ENCODE data around the gene NOP53. TPM values are rescaled to one million over a fixed set of nuclear protein-coding genes. Genes with fewer than 3 reads are reported as not detected.
"Not testable (repeated sequence)": the region's sequence is repeated elsewhere in the genome, so short reads cannot be mapped to it uniquely, and the experiment has no call there.

Gene NOP53
- total and polyA plus RNA-seq, 8 donors, result 297 to 576 (median 392) TPM

DNA sequence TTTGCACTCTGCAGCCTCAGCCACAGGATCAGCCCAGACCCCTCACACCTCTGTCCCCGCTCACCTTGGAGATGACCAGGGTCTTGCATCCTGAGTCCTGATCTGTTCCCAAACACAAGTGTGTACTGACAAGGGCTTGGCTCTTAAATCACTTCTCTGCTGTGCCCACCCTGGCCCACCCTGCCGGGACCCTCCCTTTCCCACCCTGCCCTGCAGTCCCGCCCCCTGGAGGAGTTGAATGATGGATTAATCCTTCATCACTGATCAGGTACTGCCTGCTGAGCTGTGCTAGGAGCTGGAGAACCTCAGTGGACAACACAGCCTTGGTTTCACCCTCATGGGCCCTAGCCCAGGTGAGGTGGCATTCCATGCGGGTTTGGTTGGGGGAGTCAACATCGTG is 59.1 kb downstream of the NOP53 start, which contains the start of gene TPRX1:
TPRX1 (minus strand) TSS at position 101 of the 400 bp plus-strand sequence; CDS start at position 89, 12 bp downstream.
- WGBS, 2 donors, result 55 to 72% methylated on average over 5 of the region's 5 CpGs
- H3K9me3 ChIP-seq; H3K36me3 ChIP-seq; H3K27me3 ChIP-seq; H3K4me3 ChIP-seq; DNase-seq; FAIRE-seq; H3K27ac ChIP-seq; ATAC-seq; intact Hi-C loops (cut with DNase I); H3K4me1 ChIP-seq: not testable (repeated sequence)

DNA sequence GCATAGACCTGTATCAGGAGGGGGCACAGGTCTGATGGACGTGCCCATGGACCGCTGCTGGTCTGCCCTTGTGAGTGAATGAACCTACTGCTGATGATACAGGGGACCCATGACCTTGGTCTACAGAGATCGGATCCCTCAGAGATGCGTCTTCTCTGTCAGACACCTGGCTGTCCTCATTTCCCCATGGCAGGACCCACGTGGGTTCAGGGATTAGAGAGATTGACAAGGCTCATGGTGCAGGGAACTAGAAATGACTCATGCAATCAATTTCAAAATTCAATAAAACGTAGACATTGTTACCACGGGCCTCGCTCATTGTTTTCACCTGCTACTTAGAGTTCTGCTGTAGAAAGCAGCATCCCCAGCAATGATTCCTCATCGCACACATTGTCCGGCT is 60.0 kb downstream of the NOP53 start:
- ATAC-seq, result no peak
- no peak for FAIRE-seq

GRCh38 chr19:47806435-47806834 is 61.1 kb downstream of the NOP53 start:
- intact Hi-C loops (cut with DNase I), result no loop called here
- Histone ChIP-seq H3K4me1 (no peaks in the 10 kb centered on the region), H3K36me3 (no peaks in the 10 kb centered on the region), H3K27me3 (no peaks in the 10 kb centered on the region), H3K9me3 (no peaks in the 10 kb centered on the region), H3K27ac (no peak overlapping the region), H3K4me3 (no peak overlapping the region)
- ATAC-seq (no peak), FAIRE-seq (no peak), DNase-seq (no peak)
- 75 to 85% methylated on average over 6 of the region's 6 CpGs for WGBS, 2 donors
- TF ChIP-seq, protein P1, sequence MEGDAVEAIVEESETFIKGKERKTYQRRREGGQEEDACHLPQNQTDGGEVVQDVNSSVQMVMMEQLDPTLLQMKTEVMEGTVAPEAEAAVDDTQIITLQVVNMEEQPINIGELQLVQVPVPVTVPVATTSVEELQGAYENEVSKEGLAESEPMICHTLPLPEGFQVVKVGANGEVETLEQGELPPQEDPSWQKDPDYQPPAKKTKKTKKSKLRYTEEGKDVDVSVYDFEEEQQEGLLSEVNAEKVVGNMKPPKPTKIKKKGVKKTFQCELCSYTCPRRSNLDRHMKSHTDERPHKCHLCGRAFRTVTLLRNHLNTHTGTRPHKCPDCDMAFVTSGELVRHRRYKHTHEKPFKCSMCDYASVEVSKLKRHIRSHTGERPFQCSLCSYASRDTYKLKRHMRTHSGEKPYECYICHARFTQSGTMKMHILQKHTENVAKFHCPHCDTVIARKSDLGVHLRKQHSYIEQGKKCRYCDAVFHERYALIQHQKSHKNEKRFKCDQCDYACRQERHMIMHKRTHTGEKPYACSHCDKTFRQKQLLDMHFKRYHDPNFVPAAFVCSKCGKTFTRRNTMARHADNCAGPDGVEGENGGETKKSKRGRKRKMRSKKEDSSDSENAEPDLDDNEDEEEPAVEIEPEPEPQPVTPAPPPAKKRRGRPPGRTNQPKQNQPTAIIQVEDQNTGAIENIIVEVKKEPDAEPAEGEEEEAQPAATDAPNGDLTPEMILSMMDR (IDR thresholded peaks at IDR 0.05), result no peak

More for the DNA sequence above, 60.0 kb downstream of the NOP53 start:
- Histone ChIP-seq H3K27ac (no peak overlapping the region), H3K4me3 (no peak overlapping the region), H3K27me3 (no peaks in the 10 kb centered on the region), H3K9me3 (no peaks in the 10 kb centered on the region), H3K36me3 (no peaks in the 10 kb centered on the region), H3K4me1 (no peaks in the 10 kb centered on the region)
- TF ChIP-seq, protein P1 (IDR thresholded peaks at IDR 0.05), result no peak
- 57% methylated on average over 10 of the region's 10 CpGs for WGBS, 2 donors
- DNase-seq, result no peak
- intact Hi-C loops (cut with DNase I), result no loop called here

Other genes with a start within 250 kb of the NOP53 start
- gene NAPA, start 230.5 kb upstream of the NOP53 start, total RNA-seq, result 10 to 100 TPM; 47.2 to 63.5 (median 53.2) TPM
- gene NAPA, start 230.5 kb upstream of the NOP53 start, polyA plus RNA-seq, result 100 to 1,000 TPM in 1 of 2 donors, 10 to 100 TPM in 1; 77.2 to 121 TPM
- gene ZNF541, start 172.4 kb upstream of the NOP53 start, total RNA-seq, result under 1 TPM in 5 of 6 donors, not detected in 1; 0.06 to 0.17 (median 0.14) TPM
- under 1 TPM; 0.27 to 0.63 TPM for gene ZNF541, start 172.4 kb upstream of the NOP53 start, polyA plus RNA-seq
- 10 to 100 TPM in 1 of 6 donors, 1 to 10 TPM in 5; 2.7 to 10.0 (median 5.0) TPM for gene BICRA, start 136.4 kb upstream of the NOP53 start, total RNA-seq
- gene BICRA, start 136.4 kb upstream of the NOP53 start, polyA plus RNA-seq, result 10 to 100 TPM in 1 of 2 donors, 1 to 10 TPM in 1; 6.9 to 10.4 TPM
- 10 to 100 TPM; 14.8 to 28.3 (median 21.6) TPM for gene EHD2, start 32.1 kb upstream of the NOP53 start, total RNA-seq
- 10 to 100 TPM; 13.4 to 17.9 TPM for gene EHD2, start 32.1 kb upstream of the NOP53 start, polyA plus RNA-seq
- 100 to 1,000 TPM in 1 of 6 donors, 10 to 100 TPM in 5; 55.4 to 139 (median 76.3) TPM for gene SELENOW, start 33.2 kb downstream of the NOP53 start, total RNA-seq
- gene SELENOW, start 33.2 kb downstream of the NOP53 start, polyA plus RNA-seq, result 100 to 1,000 TPM; 286 to 291 TPM
- not detected for gene TPRX1, start 59.0 kb downstream of the NOP53 start, total RNA-seq
- gene TPRX1, start 59.0 kb downstream of the NOP53 start, polyA plus RNA-seq, result not detected
- not detected for gene CRX, start 76.4 kb downstream of the NOP53 start, total RNA-seq
- gene CRX, start 76.4 kb downstream of the NOP53 start, polyA plus RNA-seq, result not detected
- not detected for gene TPRX2, start 113.7 kb downstream of the NOP53 start, total RNA-seq
- not detected for gene TPRX2, start 113.7 kb downstream of the NOP53 start, polyA plus RNA-seq
- under 1 TPM in 1 of 6 donors, not detected in 5; 0.41 TPM for gene SULT2A1, start 140.8 kb downstream of the NOP53 start, total RNA-seq
- gene SULT2A1, start 140.8 kb downstream of the NOP53 start, polyA plus RNA-seq, result not detected
- not detected for gene BSPH1, start 246.6 kb downstream of the NOP53 start, total RNA-seq
- not detected for gene BSPH1, start 246.6 kb downstream of the NOP53 start, polyA plus RNA-seq
- not detected for gene ELSPBP1, start 249.1 kb downstream of the NOP53 start, total RNA-seq
- gene ELSPBP1, start 249.1 kb downstream of the NOP53 start, polyA plus RNA-seq, result not detected

Measured in pancreas (tissue), 10 donors.